Bronchial epithelial cell (primary cell): ENCODE results near the gene TBX21. TPM values are rescaled to one million over a fixed set of nuclear protein-coding genes. Genes with fewer than 3 reads are reported as not detected.
A peak's percentile ranks its signal among the peaks of the same experiment; 100 is the strongest.

Source experiments
- DNase-seq: peaks from one replicate; pipeline ENCODE4 v3.0.0-alpha.2; 2010; ENCODE audit warnings: low read depth
- FAIRE-seq: peaks from 2 replicates; lab custom pipeline; 2011; peaks lifted over from hg19 to GRCh38; lab: Jason Lieb, UNC
- H3K27me3 ChIP-seq: 2 replicates; pipeline ENCODE4 v1.5.1; 2011; ENCODE audit warnings: low read length; ENCODE audit not compliant: control insufficient read depth, insufficient read depth
- H3K36me3 ChIP-seq: 2 replicates; pipeline ENCODE4 v1.5.1; 2011; ENCODE audit warnings: low read length; ENCODE audit not compliant: control insufficient read depth, insufficient read depth
- H3K4me3 ChIP-seq: 2 replicates; pipeline ENCODE4 v1.5.1; 2011; ENCODE audit warnings: mild to moderate bottlenecking, low read depth, low read length, control low read depth
- total RNA-seq: library from RNA; depleted of rRNA; stranded (reverse); fragments of >200 nt; gene quantifications from 2 replicates; pipeline ENCODE4 v1.2.1, GENCODE V29; 2014
- TF ChIP-seq, protein P1 (sequence below): IDR thresholded peaks from 2 replicates; pipeline ENCODE4 v1.5.1; 2011; ENCODE audit warnings: mild to moderate bottlenecking, moderate library complexity, low read length, control low read depth, inconsistent platforms; ENCODE audit not compliant: insufficient read depth, severe bottlenecking

The TBX21 gene, protein sequence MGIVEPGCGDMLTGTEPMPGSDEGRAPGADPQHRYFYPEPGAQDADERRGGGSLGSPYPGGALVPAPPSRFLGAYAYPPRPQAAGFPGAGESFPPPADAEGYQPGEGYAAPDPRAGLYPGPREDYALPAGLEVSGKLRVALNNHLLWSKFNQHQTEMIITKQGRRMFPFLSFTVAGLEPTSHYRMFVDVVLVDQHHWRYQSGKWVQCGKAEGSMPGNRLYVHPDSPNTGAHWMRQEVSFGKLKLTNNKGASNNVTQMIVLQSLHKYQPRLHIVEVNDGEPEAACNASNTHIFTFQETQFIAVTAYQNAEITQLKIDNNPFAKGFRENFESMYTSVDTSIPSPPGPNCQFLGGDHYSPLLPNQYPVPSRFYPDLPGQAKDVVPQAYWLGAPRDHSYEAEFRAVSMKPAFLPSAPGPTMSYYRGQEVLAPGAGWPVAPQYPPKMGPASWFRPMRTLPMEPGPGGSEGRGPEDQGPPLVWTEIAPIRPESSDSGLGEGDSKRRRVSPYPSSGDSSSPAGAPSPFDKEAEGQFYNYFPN
- not detected in 2 replicates for total RNA-seq

GRCh38 chr17:47733047-47733673 is at the start of gene TBX21:
TSS of gene TBX21 (plus strand) at chr17:47733236. CDS start at chr17:47733455, 219 bp downstream.
- FAIRE-seq (no peak), DNase-seq (no peak)
- Histone ChIP-seq H3K27me3 (peaks cover 38% of the 10 kb centered on the region), H3K36me3 (no peaks in the 10 kb centered on the region), H3K4me3 (no peak within 1 kb of the TSS)
- TF ChIP-seq, protein P1, sequence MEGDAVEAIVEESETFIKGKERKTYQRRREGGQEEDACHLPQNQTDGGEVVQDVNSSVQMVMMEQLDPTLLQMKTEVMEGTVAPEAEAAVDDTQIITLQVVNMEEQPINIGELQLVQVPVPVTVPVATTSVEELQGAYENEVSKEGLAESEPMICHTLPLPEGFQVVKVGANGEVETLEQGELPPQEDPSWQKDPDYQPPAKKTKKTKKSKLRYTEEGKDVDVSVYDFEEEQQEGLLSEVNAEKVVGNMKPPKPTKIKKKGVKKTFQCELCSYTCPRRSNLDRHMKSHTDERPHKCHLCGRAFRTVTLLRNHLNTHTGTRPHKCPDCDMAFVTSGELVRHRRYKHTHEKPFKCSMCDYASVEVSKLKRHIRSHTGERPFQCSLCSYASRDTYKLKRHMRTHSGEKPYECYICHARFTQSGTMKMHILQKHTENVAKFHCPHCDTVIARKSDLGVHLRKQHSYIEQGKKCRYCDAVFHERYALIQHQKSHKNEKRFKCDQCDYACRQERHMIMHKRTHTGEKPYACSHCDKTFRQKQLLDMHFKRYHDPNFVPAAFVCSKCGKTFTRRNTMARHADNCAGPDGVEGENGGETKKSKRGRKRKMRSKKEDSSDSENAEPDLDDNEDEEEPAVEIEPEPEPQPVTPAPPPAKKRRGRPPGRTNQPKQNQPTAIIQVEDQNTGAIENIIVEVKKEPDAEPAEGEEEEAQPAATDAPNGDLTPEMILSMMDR: peak; percentile 11

- TF ChIP-seq, protein P1: no peak
- FAIRE-seq (no peak), DNase-seq (no peak)
- Histone ChIP-seq H3K27me3 (no peaks in the 10 kb centered on the region), H3K36me3 (peaks cover 18% of the 10 kb centered on the region), H3K4me3 (no peak overlapping the region)
Measured at GRCh38 chr17:47684025-47684424, 49.0 kb upstream of the TBX21 start.

- H3K27me3 ChIP-seq: no peaks in the 10 kb centered on the region
- DNase-seq (no peak), FAIRE-seq (no peak)
- no peak overlapping the region for H3K4me3 ChIP-seq
- TF ChIP-seq, protein P1: no peak
- H3K36me3 ChIP-seq: peaks cover 17% of the 10 kb centered on the region
Measured at GRCh38 chr17:47684535-47685193, 48.4 kb upstream of the TBX21 start.

- FAIRE-seq (no peak), DNase-seq (peak; percentile 47)
Measured at GRCh38 chr17:47685556-47686275, 47.3 kb upstream of the TBX21 start.

DNA sequence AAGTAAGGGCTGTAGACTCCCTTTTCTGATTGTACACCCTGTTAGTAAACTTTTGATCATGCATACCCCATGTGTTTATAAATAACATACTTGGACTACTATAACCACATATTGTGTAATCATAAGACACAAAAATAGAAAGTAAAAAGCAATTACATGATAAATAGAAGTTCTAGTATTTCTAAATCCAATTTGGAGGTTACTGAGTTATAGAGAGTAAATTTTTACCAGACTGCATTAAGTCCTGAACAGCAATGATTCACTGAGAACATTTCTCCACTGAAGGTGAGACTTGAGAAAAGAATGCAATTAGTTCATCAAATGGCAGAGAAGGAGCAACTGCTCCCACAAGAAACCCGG is 46.8 kb upstream of the TBX21 start:
- H3K27me3 ChIP-seq: no peaks in the 10 kb centered on the region
- TF ChIP-seq, protein P1: no peak
- FAIRE-seq (no peak), DNase-seq (peak; percentile 65)
- H3K36me3 ChIP-seq: peaks cover 12% of the 10 kb centered on the region
- H3K4me3 ChIP-seq: no peak overlapping the region

More at GRCh38 chr17:47685556-47686275, 47.3 kb upstream of the TBX21 start:
- Histone ChIP-seq H3K27me3 (no peaks in the 10 kb centered on the region), H3K4me3 (no peak overlapping the region), H3K36me3 (peaks cover 12% of the 10 kb centered on the region)
- TF ChIP-seq, protein P1: no peak
